GM18526 (cell line): ENCODE data around the gene IL22.

Experiments used
- POLR2A ChIP-seq: IDR thresholded peaks from 3 replicates; pipeline ENCODE4 v1.6.1; 2011; ENCODE audit not compliant: insufficient read length; ENCODE audit errors: extremely low read depth

The IL22 gene

DNA sequence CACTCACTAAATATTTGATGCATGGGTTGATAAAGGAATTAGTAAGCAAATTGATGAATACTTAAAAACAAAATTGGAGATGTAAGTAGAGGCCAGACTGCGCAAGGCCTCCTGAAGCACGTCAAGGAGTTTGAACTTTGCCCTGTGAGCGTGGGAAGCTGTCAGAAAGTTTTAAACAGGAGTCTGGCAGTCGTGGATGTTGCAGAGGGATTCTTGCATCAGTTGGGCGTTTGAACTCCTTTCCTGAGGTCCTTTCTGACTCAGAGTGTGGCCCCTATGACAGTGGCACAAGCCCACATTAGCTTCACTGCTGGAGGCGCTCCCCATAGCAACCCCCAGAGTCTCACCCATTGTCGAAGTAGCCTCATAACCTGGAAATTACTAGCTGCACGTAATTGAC is 17.9 kb upstream of the IL22 start:
- no peak for TF ChIP-seq POLR2A

DNA sequence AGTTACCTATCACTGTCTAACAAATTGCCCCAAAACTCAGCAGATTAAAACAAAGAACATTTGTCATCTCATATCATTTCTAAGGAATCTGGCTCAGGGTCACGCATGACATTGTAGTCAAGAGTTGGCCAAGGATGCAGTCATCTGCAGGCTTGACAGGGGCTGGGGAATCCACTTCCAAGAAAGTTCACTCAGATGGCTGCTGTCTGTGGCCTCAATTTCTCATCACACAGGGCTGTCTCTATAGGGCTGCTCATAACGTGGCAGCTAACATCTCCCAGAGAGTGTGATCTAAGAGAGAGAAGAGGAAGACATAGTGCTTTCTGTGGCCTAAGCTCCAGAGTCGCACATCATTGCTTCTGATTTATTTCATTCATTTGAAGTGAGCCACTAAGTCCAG is 17.0 kb upstream of the IL22 start:
- no peak for TF ChIP-seq POLR2A

DNA sequence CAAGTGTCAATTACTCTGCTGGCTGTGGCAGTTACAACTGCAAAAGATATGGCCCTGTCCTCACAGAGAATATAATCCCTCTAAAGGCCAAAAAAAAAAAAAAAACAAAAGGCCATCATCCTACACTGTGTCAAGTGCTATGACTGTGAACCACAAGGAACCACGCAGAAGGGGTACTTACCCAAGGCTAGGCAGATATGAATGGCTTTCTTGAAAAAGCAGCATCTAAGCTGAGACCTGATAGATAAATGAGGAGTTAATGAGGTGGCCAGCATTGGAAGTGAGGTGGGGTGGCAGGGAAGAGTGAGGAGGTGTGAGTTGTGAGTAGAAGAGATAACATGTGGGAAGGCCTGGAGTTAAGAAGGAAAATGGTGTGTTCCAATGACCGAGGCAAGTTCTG is 16.4 kb upstream of the IL22 start:
- TF ChIP-seq POLR2A = no peak

DNA sequence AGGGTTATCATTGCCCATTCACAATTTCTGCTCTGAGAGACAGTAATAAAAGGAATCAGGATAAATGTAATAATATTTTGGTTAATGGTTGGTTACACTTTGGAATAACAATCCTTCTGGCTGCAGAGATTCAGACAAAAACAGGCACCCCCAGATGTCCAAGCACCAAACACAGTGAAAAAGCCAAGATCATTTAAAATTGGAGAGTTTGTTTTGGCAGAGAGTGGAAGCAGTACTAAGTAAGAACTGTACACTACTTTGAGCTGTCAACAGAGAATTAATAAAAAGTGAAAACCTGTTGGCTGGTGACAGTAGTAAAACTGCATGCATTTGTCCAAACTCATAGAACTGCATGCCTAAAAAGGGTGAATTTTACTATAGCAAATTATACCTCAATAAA is 15.6 kb upstream of the IL22 start:
- no peak for TF ChIP-seq POLR2A

DNA sequence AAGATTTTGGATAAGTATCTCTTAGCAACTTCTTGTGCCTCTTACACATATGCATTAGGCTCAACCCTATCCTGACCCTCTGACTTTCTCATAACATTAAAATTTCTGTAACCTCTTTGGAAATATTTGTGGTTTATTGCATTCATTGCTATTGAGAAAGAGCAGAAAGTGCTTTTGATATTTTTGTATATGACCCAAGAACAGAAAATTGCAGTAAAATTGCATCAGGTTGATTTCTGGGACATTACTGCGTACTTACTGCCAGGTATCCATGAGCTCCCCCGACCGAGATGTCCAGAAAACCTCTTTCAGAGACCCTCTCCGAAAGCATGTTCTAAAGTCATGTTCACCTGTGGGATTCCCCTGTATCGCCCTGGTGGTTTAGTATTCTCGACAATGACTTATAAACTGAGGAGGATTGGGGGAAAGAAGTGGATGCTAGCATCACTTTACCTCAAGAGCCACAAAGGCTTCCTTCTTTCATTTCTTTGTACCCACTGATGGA is 14.5 kb upstream of the IL22 start:
- no peak for TF ChIP-seq POLR2A

DNA sequence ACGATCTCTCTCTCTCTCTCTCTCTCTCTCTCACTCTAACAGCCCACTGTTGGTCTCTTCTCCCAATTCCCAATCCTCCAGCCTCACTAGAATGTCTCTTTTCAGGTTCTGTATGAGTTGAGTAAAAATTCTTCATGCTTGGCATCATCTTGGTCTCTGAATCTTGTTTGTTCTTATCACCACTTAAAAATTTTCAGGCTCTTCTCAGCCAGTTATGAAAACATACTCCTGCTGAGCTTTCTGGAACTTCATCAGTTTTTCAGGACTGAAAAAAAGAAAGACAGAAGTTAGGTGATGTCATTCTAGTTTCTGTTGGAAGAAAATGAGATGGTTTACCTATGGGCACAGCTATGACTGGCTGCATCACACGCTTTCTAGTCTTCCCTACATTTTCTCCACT is 11.5 kb upstream of the IL22 start:
- no peak for TF ChIP-seq POLR2A

DNA sequence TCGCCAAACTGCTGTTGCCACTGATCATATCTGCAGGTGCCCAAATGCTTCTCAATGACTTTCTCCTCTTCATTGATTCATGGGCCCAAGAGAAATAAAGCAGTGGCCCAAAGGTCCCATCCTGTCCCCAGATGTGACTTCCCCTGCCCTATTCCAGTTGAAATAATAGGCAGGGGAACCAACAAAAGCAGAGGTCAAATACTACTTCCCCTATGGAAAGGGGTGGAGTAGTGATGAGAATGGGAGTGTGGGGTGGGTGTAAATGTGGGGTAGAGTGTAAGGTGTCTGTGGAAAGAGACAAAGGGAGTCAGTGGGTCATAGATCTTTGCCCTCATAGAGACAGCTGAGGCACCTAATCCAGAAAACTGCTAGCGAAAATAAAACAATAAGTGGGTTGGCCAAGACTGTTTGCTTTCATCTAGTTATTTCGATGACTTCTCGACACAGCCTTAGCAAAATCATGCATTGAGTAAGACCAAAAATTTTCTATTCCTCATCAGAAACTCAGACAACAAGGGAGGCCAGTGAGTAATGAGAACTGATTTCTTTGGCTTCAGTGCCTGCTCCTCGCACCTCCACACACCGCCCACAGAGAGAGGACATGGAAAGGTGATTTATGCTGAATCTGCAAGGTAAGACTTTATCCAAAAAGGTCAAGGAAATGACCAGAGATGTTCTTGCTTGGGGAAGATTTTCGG is 10.9 kb upstream of the IL22 start:
- TF ChIP-seq POLR2A = no peak

DNA sequence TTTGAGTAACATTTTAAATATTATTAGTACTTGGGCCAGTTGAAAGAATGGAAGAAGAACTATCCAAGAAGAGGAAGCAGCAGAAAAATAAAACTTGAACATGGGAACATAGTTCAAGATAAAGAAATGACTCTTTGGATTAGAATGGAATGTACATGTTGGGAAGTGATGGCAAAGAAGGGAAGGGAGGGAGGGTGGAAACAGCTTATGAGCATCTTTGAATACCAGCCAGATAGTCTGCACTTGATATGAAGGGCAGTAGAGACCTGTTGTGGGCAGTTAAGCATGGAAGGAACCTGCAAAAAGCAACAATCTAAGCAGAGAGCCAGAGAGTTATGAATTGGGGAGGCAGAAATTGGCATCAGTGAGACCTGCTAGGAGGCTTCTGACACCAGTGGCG is 10.0 kb upstream of the IL22 start:
- no peak for TF ChIP-seq POLR2A

DNA sequence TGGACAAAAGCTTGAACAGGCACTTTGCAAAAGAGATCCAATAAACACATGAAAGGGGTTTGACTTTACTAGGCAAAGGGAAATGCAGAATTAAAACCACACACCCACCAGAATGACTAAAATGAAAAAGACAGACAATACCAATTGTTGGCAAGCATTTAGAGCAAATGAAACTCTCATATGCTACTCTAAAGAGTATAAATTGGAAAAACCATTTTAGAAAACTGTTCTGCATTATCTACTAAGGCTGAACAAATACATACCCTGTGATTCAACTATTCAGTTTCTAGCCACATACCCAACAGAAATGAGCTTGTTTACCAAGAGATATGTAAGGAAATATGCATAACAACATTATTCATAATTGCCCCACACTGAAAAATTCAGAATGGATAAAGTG is 8.5 kb upstream of the IL22 start:
- no peak for TF ChIP-seq POLR2A

DNA sequence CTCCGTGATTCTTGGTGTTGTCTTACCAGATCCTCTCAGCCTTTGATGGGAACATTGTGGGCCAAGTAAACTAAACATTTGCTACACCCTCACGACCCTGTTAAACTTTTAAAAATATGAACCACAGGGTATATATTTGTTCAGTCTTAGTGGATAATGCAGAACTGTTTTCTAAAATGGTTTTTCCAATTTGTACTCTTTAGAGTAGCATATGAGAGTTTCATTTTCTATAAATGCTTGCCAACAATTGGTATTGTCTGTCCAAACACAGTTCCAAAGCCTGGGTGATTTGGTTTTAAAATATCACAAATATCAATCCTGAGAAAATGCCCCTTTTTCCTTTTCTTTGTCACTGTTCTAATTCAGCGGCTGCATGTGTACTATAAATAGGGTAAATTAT is 6.7 kb upstream of the IL22 start:
- TF ChIP-seq POLR2A = no peak

DNA sequence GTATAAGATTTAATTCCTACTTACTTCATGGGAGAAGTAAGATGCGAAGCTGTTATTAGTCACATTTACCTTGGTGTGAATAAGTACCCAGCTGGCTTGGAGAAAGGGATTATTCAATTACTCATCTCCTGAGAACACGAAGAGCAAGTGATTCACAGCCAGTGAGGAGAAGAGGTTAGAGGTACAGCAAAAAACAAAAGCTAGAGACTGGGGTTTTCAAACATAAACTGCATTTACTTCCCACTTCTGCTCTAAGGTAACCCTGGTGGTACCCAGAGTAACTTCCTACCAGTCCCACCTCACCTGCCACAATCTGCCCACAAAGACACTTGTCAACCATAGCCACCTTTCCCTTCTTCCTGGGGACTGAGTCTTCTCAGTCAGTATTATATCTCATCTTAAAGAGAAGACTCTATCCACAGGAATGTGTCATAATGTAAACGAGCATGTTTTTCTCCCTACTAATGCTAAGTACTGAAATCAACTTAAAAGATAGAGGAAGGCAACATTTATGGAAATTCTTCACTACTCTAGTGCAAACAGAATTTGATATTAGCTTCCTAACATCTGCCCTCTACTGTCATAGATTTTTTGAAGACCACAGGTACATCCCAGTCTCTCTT is 6.0 kb upstream of the IL22 start:
- TF ChIP-seq POLR2A = no peak

DNA sequence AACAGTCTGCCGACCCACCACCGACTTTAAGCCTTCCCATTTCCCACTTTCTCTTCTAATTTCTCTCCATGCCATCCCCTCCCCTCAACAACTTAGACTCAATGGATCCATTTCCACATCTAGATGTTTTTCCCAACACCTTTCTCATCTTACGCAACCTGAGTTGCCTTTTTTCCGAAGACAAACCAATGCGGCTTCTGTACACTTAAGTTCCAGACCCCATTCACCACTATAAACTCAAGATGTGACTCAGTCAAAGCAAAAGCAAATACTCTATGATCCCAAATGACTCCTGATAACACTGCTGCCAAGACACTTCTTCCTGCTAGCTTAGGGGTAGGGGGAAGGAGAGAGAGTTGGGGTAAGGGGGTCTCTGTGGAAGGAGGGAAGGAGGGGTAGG is 1.3 kb downstream of the IL22 start:
- no peak for TF ChIP-seq POLR2A

DNA sequence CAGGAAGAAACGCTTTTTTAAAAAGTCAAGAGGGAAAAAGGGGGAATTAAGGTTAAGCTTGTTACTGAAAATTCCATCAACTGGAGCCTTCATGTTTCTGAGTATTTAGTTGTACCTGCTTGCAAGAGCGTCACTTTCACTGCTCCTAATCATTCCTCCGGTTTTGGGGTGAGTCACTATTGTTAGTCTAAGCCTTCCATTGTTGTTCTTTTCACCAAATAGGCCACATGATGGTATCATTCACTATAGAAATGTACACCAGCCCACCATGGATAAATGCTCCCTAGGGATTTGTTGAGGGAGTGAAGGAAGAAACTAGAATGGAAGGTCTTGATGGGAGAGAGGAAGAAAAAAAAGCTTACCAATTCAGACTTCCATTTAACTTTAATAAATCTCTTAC is 3.0 kb downstream of the IL22 start:
- no peak for TF ChIP-seq POLR2A

DNA sequence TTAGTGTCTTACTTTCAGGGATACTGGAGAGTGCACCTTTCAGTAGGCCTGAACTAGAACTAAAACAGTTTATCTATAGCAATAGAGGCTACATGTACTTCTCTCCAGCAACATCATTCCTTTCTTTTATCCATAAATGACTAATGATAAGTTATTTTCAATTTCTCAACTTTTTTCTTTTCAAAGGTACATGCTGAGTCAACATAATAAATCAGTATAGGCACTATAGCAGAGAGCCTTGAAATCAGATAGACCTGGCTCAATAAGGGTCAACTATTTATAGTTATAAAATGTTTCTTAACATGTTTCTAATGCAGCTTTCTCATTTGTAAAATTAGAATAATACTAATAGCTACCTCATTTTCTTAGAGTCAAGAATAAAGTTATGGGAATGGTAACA is 5.6 kb downstream of the IL22 start:
- no peak for TF ChIP-seq POLR2A

DNA sequence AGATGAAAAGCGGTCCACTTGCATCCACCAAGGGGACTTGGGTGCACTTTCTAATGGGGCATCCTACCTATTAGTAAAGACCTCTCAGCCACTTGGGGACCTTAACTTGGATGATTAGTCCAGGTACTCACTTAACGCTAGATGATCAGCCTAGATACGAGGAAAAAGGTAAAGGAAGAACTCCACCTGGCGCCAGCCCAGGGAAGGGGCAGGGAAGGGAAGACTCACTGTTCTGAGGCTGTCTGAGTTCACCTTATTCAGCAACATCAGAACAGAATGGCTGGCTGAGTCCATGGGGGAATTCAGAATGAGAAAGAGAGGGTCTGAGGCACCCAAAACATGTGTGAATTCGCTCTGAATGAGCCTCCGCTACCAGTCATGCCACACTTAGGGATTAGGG is 7.1 kb downstream of the IL22 start:
- TF ChIP-seq POLR2A = no peak

DNA sequence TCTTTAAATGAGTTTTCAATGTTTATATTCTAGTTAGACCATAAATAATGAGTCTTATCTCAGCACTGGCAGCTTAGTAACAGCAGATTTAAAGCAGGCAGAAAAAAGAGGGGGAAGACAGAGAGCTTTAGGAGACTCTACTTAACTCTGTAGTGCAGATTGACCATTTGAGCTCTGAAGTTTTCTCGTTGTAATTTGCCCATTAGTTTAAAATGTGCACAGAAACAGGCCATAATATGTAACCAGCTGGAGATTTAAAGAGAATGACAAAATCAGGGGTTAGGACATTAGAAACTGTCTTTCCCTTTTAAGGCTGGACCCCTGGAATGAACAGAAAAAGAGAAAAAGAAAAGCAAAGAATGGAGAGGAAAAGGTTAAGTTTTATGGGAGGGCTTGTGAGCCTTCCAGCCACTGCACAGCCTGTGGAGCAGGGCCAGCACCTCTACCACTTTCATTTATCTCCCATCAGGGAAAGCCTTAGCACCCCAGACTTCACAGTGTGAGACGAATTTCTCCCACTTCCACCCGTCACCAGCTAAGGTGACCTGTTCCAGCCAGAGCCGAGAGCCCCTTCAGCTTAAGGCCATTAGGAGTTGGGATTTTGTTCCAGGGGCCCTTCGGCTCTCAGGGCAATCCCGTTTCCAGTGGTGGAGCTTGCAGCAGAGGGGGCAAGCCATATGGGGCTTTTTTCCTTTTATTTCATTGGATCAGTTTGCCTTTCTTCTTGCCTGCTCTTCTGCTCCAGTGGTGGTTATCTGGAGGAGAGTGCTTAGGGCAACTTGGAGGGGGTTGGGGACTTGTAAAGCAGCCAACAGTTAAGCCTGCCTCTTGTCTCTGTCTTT is 8.0 kb downstream of the IL22 start:
- TF ChIP-seq POLR2A = no peak
